ENCODE data around the gene GRAMD1A.
A peak's percentile ranks its signal among the peaks of the same experiment; 100 is the strongest.

Gene GRAMD1A

DNA sequence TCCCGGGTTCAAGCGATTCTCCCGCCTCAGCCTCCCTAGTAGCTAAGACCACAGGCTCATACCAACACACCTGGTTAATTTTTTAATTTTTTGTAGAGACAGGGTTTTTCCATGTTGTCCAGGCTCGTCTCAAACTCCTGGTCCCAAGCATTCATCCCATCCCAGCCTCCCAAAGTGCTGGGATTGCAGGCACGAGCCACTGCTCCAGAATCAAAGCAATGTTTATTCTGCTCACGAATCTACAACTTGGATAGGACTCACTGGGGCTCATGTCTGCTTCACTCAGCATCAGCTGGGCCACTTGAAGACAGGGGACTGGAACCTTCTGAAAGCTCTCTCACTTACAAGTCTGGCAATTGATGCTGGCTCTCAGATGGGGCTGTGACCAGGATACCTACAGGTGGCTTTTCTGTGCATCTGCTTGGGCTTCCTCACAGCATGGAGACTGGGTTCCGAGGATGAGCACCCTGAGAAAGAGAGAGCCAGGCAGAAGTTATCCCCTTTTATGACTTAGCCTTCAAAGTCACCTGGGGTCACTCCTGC, 27.9 kb upstream of the GRAMD1A start (continued):
- TF ChIP-seq GLIS1 (tag by site-specific recombination; IDR thresholded peaks at IDR 0.05), result no peak

DNA sequence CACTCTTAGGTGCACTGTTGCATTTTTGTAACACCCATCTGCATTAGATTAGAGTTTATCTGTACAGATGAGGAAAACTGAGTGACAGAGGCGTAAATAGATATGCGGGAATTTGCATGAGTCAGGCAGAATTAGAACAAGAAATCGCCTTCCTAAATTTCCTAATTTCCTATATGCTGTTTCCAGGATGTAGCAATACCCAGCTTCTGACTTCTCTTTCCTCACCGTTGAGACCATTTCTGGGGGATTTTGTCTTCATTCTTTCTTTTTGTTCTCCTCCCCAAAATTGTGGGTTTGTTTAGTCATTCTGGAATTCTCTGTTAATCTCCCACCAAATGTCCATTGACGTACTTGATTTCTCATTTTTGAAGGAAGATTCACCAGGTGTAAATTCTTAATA, 25.5 kb upstream of the GRAMD1A start:
- Histone ChIP-seq H3K36me3 (ENCODE audit: control insufficient read depth in 2 of 2, insufficient read depth in 1 of 2, low read length in 2 of 2) (no peaks in the 10 kb centered on the region), H3K9me3 (ENCODE audit: control insufficient read depth, insufficient read depth, low read depth, low read length) (no peaks in the 10 kb centered on the region), H3K4me1 (ENCODE audit: control insufficient read depth, insufficient read depth, low read length) (no peaks in the 10 kb centered on the region; the same call in 1 of the 2 replicates), H3K4me3 (ENCODE audit: low read depth, low read length) (no peak overlapping the region), H3K27ac (ENCODE audit: extremely low read depth, low read depth, low read length) (no peak overlapping the region)
- TF ChIP-seq ZNF155 (tag by site-specific recombination; IDR thresholded peaks at IDR 0.05) (no peak), SCRT2 (tag by site-specific recombination; IDR thresholded peaks at IDR 0.05) (no peak), SP7 (tag by site-specific recombination; IDR thresholded peaks at IDR 0.05) (no peak), SP3 (tag by site-specific recombination; IDR thresholded peaks at IDR 0.05) (no peak), ZBTB17 (tag by site-specific recombination; IDR thresholded peaks at IDR 0.05) (no peak), ZIC2 (tag by site-specific recombination; IDR thresholded peaks at IDR 0.05) (no peak)
- TF ChIP-seq, protein P1, sequence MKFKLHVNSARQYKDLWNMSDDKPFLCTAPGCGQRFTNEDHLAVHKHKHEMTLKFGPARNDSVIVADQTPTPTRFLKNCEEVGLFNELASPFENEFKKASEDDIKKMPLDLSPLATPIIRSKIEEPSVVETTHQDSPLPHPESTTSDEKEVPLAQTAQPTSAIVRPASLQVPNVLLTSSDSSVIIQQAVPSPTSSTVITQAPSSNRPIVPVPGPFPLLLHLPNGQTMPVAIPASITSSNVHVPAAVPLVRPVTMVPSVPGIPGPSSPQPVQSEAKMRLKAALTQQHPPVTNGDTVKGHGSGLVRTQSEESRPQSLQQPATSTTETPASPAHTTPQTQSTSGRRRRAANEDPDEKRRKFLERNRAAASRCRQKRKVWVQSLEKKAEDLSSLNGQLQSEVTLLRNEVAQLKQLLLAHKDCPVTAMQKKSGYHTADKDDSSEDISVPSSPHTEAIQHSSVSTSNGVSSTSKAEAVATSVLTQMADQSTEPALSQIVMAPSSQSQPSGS (tag by site-specific recombination; IDR thresholded peaks at IDR 0.05; ENCODE audit: low read depth), result no peak
- POLR2A ChIA-PET, result interaction anchor here (1.4 kb wide), 1 partner anchor 25 kb away, joined by 9 read pairs; the partner anchor contains the start of gene GRAMD1A
- CTCF ChIA-PET, result interaction anchor here (0.7 to 4.7 kb wide), 13 partner anchors 10 to 115 kb away, joined by 3 to 96 read pairs (median 6); partner anchors contain the start of gene ZNF792

DNA sequence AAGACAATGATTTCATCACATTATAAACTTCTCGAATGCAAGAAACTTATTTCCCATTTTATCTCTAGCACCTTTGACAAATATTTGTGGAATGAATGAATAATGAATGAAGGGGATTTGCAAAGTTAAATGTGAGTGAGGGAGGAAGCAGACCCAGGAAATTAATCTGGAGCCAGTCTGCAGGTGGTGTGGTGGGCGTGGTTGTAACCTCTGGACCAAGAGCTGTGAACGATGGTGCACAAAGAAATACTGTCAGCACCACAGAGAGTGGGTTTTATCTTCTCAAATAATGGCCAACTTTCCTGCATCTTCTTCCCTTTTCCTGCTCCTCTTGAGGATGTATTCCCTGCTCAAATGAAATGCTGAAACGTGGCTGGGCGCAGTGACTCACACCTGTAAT, 25.1 kb upstream of the GRAMD1A start:
- Histone ChIP-seq H3K27ac (ENCODE audit: extremely low read depth, low read depth, low read length) (no peak overlapping the region), H3K4me3 (ENCODE audit: low read depth, low read length) (no peak overlapping the region), H3K4me1 (ENCODE audit: control insufficient read depth, insufficient read depth, low read length) (no peaks in the 10 kb centered on the region; the same call in 1 of the 2 replicates), H3K36me3 (ENCODE audit: control insufficient read depth in 2 of 2, insufficient read depth in 1 of 2, low read length in 2 of 2) (no peaks in the 10 kb centered on the region), H3K9me3 (ENCODE audit: control insufficient read depth, insufficient read depth, low read depth, low read length) (no peaks in the 10 kb centered on the region)
- CTCF ChIA-PET, result interaction anchor here (0.7 to 4.7 kb wide), 10 partner anchors 9 to 115 kb away, joined by 3 to 96 read pairs (median 8); partner anchors contain the start of gene ZNF792
- POLR2A ChIA-PET, result interaction anchor here (0.7 to 1.4 kb wide), 2 partner anchors 25 to 1797 kb away, joined by 5 to 9 read pairs; partner anchors contain the start of gene GRAMD1A
- TF ChIP-seq ZNF549 (tag by site-specific recombination; IDR thresholded peaks at IDR 0.05), result no peak
- TF ChIP-seq ZNF621 (tag by site-specific recombination; IDR thresholded peaks at IDR 0.05), result no peak
- no peak for TF ChIP-seq ZNF664 (tag by site-specific recombination; IDR thresholded peaks at IDR 0.05)
- TF ChIP-seq IKZF3 (tag by site-specific recombination; IDR thresholded peaks at IDR 0.05), result no peak
- TF ChIP-seq MEIS1 (CRISPR knock-in tag; IDR thresholded peaks at IDR 0.05; ENCODE audit: borderline replicate concordance), result no peak
- no peak for TF ChIP-seq ZBTB20 (tag by site-specific recombination; IDR thresholded peaks at IDR 0.05)

DNA sequence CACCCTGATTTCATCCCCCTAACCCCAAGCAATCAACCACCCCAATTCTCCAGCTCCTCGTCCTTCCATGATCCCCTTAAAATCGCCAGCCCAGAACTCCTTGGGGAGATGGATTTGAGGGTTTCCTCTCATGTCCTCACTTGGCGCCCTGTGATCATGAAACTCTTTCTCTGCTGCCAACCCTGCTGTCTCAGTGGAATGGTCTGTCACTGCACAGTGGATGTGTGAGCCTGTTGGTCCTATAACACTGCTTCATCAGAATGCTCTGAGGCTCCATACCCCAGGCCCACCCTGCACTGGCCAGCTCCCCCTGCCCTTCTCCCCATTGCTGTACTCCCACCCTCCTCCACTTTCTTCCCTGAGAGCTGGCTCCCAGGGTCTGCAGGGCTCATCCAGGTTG, 23.5 kb upstream of the GRAMD1A start:
- H3K9me3 ChIP-seq (ENCODE audit: control insufficient read depth, insufficient read depth, low read depth, low read length), result no peaks in the 10 kb centered on the region
- ChIA-PET CTCF (interaction anchor here (0.6 to 1.8 kb wide), 6 partner anchors 11 to 1018 kb away, joined by 3 to 5 read pairs (median 4); no protein-coding TSS in a partner anchor), POLR2A (interaction anchor here (0.7 kb wide), 1 partner anchor 50 kb away, joined by 3 read pairs; no protein-coding TSS in a partner anchor)
- no peaks in the 10 kb centered on the region for H3K36me3 ChIP-seq (ENCODE audit: control insufficient read depth in 2 of 2, insufficient read depth in 1 of 2, low read length in 2 of 2)
- H3K4me3 ChIP-seq (ENCODE audit: low read depth, low read length), result no peak overlapping the region
- no peak overlapping the region for H3K27ac ChIP-seq (ENCODE audit: extremely low read depth, low read depth, low read length)
- no peaks in the 10 kb centered on the region; the same call in 1 of the 2 replicates for H3K4me1 ChIP-seq (ENCODE audit: control insufficient read depth, insufficient read depth, low read length)
- TF ChIP-seq KLF8 (tag by site-specific recombination; IDR thresholded peaks at IDR 0.05) (0 out of 2 replicates have a peak, but pooled peaks have one; percentile 16), GFI1B (tag by site-specific recombination; IDR thresholded peaks at IDR 0.05) (no peak), ZNF10 (tag by site-specific recombination; IDR thresholded peaks at IDR 0.05) (no peak), ZNF549 (tag by site-specific recombination; IDR thresholded peaks at IDR 0.05) (peak; percentile 70; the same call in 1 of the 2 replicates), ZNF514 (tag by site-specific recombination; IDR thresholded peaks at IDR 0.05) (no peak), ZNF530 (tag by site-specific recombination; IDR thresholded peaks at IDR 0.05; ENCODE audit: low read depth) (no peak), ZNF518A (tag by site-specific recombination; conservative IDR thresholded peaks at IDR 0.05; ENCODE audit: low read depth) (no peak), TRIM28 (IDR thresholded peaks at IDR 0.05; ENCODE audit: borderline replicate concordance, low read length) (peak; percentile 18; the same call in 1 of the 2 replicates)
